WTC11 (cell line): ENCODE measurements around the gene CTSA. TPM values are rescaled to one million over a fixed set of nuclear protein-coding genes. Genes with fewer than 3 reads are reported as not detected.
A peak's percentile ranks its signal among the peaks of the same experiment; 100 is the strongest.

Experiments
- CBFB ChIP-seq: sonication (generic); formaldehyde crosslinking; IDR thresholded peaks from 2 replicates; pipeline ENCODE4 v1.8.1; 2022; ENCODE audit warnings: mild to moderate bottlenecking, low read depth, missing genetic modification reagents
- CREB1 ChIP-seq: sonication (generic); formaldehyde crosslinking; IDR thresholded peaks from 2 replicates; pipeline ENCODE4 v1.8.0; 2023; ENCODE audit warnings: mild to moderate bottlenecking, missing genetic modification reagents
- CTCF ChIP-seq: fragments of 200-600 bp; IDR thresholded peaks from 2 replicates; pipeline ENCODE4 v1.8.0; 2022; ENCODE audit warnings: antibody characterized with exemption
- E2F4 ChIP-seq: sonication (generic); formaldehyde crosslinking; IDR thresholded peaks from 2 replicates; pipeline ENCODE4 v1.8.1; 2022; ENCODE audit warnings: low read depth, mild to moderate bottlenecking, moderate library complexity, missing genetic modification reagents, borderline replicate concordance
- IRF1 ChIP-seq: sonication (generic); formaldehyde crosslinking; IDR thresholded peaks from 2 replicates; pipeline ENCODE4 v1.8.0; 2023; ENCODE audit warnings: missing genetic modification reagents
- MAX ChIP-seq: sonication (generic); formaldehyde crosslinking; IDR thresholded peaks from 2 replicates; pipeline ENCODE4 v1.8.0; 2022; ENCODE audit warnings: mild to moderate bottlenecking, missing genetic modification reagents
- NR2C2 ChIP-seq: sonication (generic); formaldehyde crosslinking; IDR thresholded peaks from 2 replicates; pipeline ENCODE4 v1.8.0; 2022; ENCODE audit warnings: mild to moderate bottlenecking, missing genetic modification reagents
- NR3C1 ChIP-seq: sonication (generic); formaldehyde crosslinking; conservative IDR thresholded peaks from 2 replicates; pipeline ENCODE4 v1.8.1; 2023; ENCODE audit warnings: low read depth, mild to moderate bottlenecking, missing genetic modification reagents
- SMAD3 ChIP-seq: sonication (generic); formaldehyde crosslinking; IDR thresholded peaks from 2 replicates; pipeline ENCODE4 v1.8.0; 2022; ENCODE audit warnings: missing genetic modification reagents, mild to moderate bottlenecking, borderline replicate concordance
- TCF7 ChIP-seq: sonication (generic); formaldehyde crosslinking; IDR thresholded peaks from 2 replicates; pipeline ENCODE4 v1.8.0; 2022; ENCODE audit warnings: mild to moderate bottlenecking, low read depth, missing genetic modification reagents, moderate library complexity
- TEAD1 ChIP-seq: sonication (generic); formaldehyde crosslinking; IDR thresholded peaks from 2 replicates; pipeline ENCODE4 v1.8.0; 2022; ENCODE audit warnings: mild to moderate bottlenecking, missing genetic modification reagents
- TP53 ChIP-seq: sonication (generic); formaldehyde crosslinking; IDR thresholded peaks from 2 replicates; pipeline ENCODE4 v1.8.1; 2023; ENCODE audit warnings: mild to moderate bottlenecking, missing genetic modification reagents
- ZBTB21 ChIP-seq: sonication (generic); formaldehyde crosslinking; IDR thresholded peaks from 2 replicates; pipeline ENCODE4 v1.8.1; 2023; ENCODE audit warnings: mild to moderate bottlenecking, missing genetic modification reagents, borderline replicate concordance
- ZNF138 ChIP-seq: sonication (generic); formaldehyde crosslinking; conservative IDR thresholded peaks from 2 replicates; pipeline ENCODE4 v1.8.1; 2022; ENCODE audit warnings: mild to moderate bottlenecking, moderate library complexity, missing genetic modification reagents
- ZNF219 ChIP-seq: sonication (generic); formaldehyde crosslinking; IDR thresholded peaks from 2 replicates; pipeline ENCODE4 v1.8.0; 2023; ENCODE audit warnings: missing genetic modification reagents, mild to moderate bottlenecking, borderline replicate concordance
- ZNF232 ChIP-seq: sonication (generic); formaldehyde crosslinking; IDR thresholded peaks from 2 replicates; pipeline ENCODE4 v1.8.0; 2022; ENCODE audit warnings: mild to moderate bottlenecking, missing genetic modification reagents
- ZNF416 ChIP-seq: fragments of 250-450 bp; sonication (Bioruptor Pico); IDR thresholded peaks from 2 replicates; pipeline ENCODE4 v1.9.0; 2021; ENCODE audit warnings: mild to moderate bottlenecking, inconsistent platforms
- ZNF425 ChIP-seq: fragments of 250-450 bp; sonication (Bioruptor Pico); conservative IDR thresholded peaks from 2 replicates; pipeline ENCODE4 v1.9.0; 2021; ENCODE audit warnings: mild to moderate bottlenecking
- ZNF532 ChIP-seq: fragments of 250-450 bp; sonication (Bioruptor Pico); IDR thresholded peaks from 2 replicates; pipeline ENCODE4 v1.9.0; 2021; ENCODE audit warnings: mild to moderate bottlenecking, borderline replicate concordance
- total RNA-seq: library from RNA; stranded (reverse); gene quantifications from 3 replicates; pipeline ENCODE4 v1.2.3, GENCODE V29; 2021

The CTSA gene
- total RNA-seq, 1 experiment from 2014 or later = 48.3 TPM

GRCh38 chr20:45890077-45890984 lies 804 bp upstream of the CTSA start (continued):
- TF ChIP-seq CBFB (CRISPR knock-in tag) = no peak
- TF ChIP-seq SMAD3 (CRISPR knock-in tag) = peak; percentile 42; the same call in 1 of the 2 replicates
- TF ChIP-seq TP53 (CRISPR knock-in tag) = peak; percentile 50; the same call in 1 of the 2 replicates
- TF ChIP-seq ZNF532 (CRISPR knock-in tag) = no peak
- peak; percentile 35; the same call in 1 of the 2 replicates for TF ChIP-seq CTCF
- TF ChIP-seq NR2C2 (CRISPR knock-in tag) = no peak
- no peak for TF ChIP-seq ZNF425 (CRISPR knock-in tag)
- TF ChIP-seq ZNF138 = 0 out of 2 replicates have a peak, but pooled peaks have one; percentile 65
- 0 out of 2 replicates have a peak, but pooled peaks have one; percentile 44 for TF ChIP-seq CREB1
- TF ChIP-seq E2F4 (CRISPR knock-in tag) = no peak
- TF ChIP-seq ZNF232 (CRISPR knock-in tag) = peak; percentile 81
- no peak for TF ChIP-seq ZNF219 (CRISPR knock-in tag)
- TF ChIP-seq MAX = peak; percentile 92
- TF ChIP-seq TCF7 = no peak; the same call in 1 of the 2 replicates
- TF ChIP-seq IRF1 (CRISPR knock-in tag) = no peak
- TF ChIP-seq NR3C1 = 0 out of 2 replicates have a peak, but pooled peaks have one; percentile 70
- TF ChIP-seq ZBTB21 = 0 out of 2 replicates have a peak, but pooled peaks have one; percentile 59
- TF ChIP-seq TEAD1 (CRISPR knock-in tag) = peak; percentile 54; the same call in 1 of the 2 replicates
- no peak for TF ChIP-seq ZNF416 (CRISPR knock-in tag)
